ENCODE data around the gene HHAT.

DNA sequence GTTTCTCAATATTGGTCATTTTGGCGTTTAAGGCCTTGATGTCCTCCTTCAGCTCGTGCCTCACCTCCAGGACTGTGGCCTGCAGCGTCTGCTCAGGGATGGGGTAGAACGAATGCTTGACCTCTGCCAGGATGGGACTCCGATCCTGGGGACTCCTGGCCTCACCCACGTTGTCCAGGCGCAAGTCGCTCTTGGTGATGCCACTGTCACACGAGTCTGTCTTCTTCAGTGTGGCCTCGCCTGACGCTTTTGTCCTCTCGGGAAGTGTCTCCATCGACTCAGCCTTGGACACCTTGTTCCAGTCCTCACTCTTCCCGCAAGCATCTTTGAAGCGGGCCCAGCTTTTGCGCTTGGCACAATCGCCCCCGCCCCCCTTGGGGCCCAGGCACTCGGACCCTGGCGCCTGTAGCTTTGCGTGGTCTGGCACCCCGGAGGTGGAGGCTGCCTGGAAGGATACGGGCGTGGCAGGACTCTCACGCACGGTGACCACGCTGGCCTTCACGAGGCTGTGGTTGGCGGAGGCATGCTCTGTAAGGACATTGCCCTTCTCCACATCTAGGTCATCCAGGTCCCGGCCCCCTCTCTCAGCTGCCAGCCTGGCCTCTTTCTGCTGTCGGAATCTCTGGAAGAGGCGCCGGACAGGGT lies 354.8 kb downstream of the HHAT start:
- TF ChIP-seq POLR2A (IDR thresholded peaks at IDR 0.05) = no peak
- TF ChIP-seq, protein P1, sequence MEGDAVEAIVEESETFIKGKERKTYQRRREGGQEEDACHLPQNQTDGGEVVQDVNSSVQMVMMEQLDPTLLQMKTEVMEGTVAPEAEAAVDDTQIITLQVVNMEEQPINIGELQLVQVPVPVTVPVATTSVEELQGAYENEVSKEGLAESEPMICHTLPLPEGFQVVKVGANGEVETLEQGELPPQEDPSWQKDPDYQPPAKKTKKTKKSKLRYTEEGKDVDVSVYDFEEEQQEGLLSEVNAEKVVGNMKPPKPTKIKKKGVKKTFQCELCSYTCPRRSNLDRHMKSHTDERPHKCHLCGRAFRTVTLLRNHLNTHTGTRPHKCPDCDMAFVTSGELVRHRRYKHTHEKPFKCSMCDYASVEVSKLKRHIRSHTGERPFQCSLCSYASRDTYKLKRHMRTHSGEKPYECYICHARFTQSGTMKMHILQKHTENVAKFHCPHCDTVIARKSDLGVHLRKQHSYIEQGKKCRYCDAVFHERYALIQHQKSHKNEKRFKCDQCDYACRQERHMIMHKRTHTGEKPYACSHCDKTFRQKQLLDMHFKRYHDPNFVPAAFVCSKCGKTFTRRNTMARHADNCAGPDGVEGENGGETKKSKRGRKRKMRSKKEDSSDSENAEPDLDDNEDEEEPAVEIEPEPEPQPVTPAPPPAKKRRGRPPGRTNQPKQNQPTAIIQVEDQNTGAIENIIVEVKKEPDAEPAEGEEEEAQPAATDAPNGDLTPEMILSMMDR (IDR thresholded peaks at IDR 0.05) = no peak

All from vagina (tissue), 2 donors.